Measurements from ENCODE around the gene CD9. TPM values are rescaled to one million over a fixed set of nuclear protein-coding genes. Genes with fewer than 3 reads are reported as not detected.

Gene CD9
- total RNA-seq, 1 donor from 2014 or later = 181 TPM

DNA sequence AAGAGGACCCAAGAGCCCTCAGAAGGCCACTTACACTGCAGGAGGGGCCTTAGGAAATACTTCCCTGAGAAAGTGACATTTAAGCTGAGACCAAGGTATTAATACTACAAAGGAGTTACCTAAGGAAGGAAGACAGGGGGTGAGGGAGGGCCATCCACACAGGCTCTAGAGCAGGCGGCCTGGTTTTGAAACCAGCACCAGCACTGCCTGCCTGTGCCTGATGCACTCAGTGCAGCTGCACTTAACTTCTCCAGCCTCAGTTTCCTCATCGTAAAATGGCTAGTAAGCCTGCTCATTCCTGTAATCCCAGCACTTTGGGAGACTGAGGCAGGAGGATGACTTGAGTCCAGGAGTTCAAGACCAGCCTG is 64.8 kb downstream of the CD9 start:
- DNase-seq (ENCODE audit: low spot score in 2 of 2) = no peak
- no peaks in the 10 kb centered on the region for H3K9me3 ChIP-seq
- no peaks in the 10 kb centered on the region for H3K36me3 ChIP-seq
- intact Hi-C loops (cut with DNase I) = no loop called here
- H3K27ac ChIP-seq = no peak overlapping the region
- no peaks in the 10 kb centered on the region for H3K27me3 ChIP-seq
- no peak overlapping the region for H3K4me3 ChIP-seq
- H3K4me1 ChIP-seq = peaks cover 4 to 5% of the 10 kb centered on the region in 2 donors
- TF ChIP-seq CTCF (IDR thresholded peaks at IDR 0.05) = no peak

DNA sequence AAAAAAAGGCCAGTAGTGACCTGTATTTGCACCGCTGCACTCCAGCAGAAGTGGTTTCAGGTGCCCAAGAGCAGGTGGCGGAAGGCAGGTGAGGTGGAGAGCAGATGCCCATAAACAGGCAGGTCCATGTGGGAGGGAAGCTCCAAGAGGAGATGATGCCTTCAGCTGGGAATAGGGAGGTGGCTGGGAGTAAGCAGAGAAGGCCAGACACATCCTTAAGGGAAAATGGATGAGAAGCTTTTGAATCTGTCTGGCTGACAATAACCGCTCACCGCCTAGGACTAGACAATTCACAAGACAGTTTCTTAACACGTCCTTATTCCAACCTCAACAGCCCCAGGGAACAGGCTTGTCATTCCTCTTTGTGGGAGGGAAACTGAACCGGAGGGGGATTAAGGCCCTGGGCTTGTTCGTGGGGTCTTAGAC is 66.4 kb downstream of the CD9 start:
- Histone ChIP-seq H3K36me3 (no peaks in the 10 kb centered on the region), H3K27ac (no peak overlapping the region), H3K9me3 (no peaks in the 10 kb centered on the region), H3K27me3 (no peaks in the 10 kb centered on the region), H3K4me3 (no peak overlapping the region), H3K4me1 (peaks cover 4 to 5% of the 10 kb centered on the region in 2 donors)
- intact Hi-C loops (cut with DNase I) = no loop called here
- no peak for TF ChIP-seq CTCF (IDR thresholded peaks at IDR 0.05)
- no peak for DNase-seq (ENCODE audit: low spot score in 2 of 2)

GRCh38 chr12:6266971-6267721 is 66.9 kb downstream of the CD9 start:
- intact Hi-C loops (cut with DNase I) = no loop called here
- no peak for DNase-seq (ENCODE audit: low spot score in 2 of 2)
- no peaks in the 10 kb centered on the region for H3K27me3 ChIP-seq
- H3K36me3 ChIP-seq = no peaks in the 10 kb centered on the region
- TF ChIP-seq CTCF (IDR thresholded peaks at IDR 0.05) = no peak
- no peaks in the 10 kb centered on the region for H3K9me3 ChIP-seq
- H3K4me3 ChIP-seq = no peak overlapping the region
- peaks cover 4 to 5% of the 10 kb centered on the region in 2 donors for H3K4me1 ChIP-seq
- H3K27ac ChIP-seq = no peak overlapping the region

GRCh38 chr12:6268484-6269157 is 68.4 kb downstream of the CD9 start:
- no peak for TF ChIP-seq CTCF (IDR thresholded peaks at IDR 0.05)
- peaks cover 4 to 5% of the 10 kb centered on the region in 2 donors for H3K4me1 ChIP-seq
- intact Hi-C loops (cut with DNase I) = no loop called here

GRCh38 chr12:6269986-6270385 is 69.8 kb downstream of the CD9 start:
- no peak for DNase-seq (ENCODE audit: low spot score in 2 of 2)

More at GRCh38 chr12:6268484-6269157, 68.4 kb downstream of the CD9 start:
- no peaks in the 10 kb centered on the region for H3K27me3 ChIP-seq
- no peak overlapping the region for H3K4me3 ChIP-seq
- H3K9me3 ChIP-seq = no peaks in the 10 kb centered on the region
- H3K27ac ChIP-seq = no peak overlapping the region
- no peaks in the 10 kb centered on the region for H3K36me3 ChIP-seq
- DNase-seq (ENCODE audit: low spot score in 2 of 2) = no peak

More at GRCh38 chr12:6269986-6270385, 69.8 kb downstream of the CD9 start:
- Histone ChIP-seq H3K9me3 (no peaks in the 10 kb centered on the region), H3K4me3 (no peak overlapping the region), H3K27me3 (no peaks in the 10 kb centered on the region), H3K36me3 (no peaks in the 10 kb centered on the region), H3K4me1 (peaks cover 4 to 5% of the 10 kb centered on the region in 2 donors), H3K27ac (no peak overlapping the region)
- intact Hi-C loops (cut with DNase I) = no loop called here
- TF ChIP-seq CTCF (IDR thresholded peaks at IDR 0.05) = no peak
